ENCODE measurements around the gene RGP1.
A peak's percentile ranks its signal among the peaks of the same experiment; 100 is the strongest.

Gene RGP1

GRCh38 chr9:35723426-35723825 is 25.7 kb upstream of the RGP1 start:
- DNase-seq: no peak

GRCh38 chr9:35723908-35724307 is 25.2 kb upstream of the RGP1 start:
- DNase-seq: no peak

DNA sequence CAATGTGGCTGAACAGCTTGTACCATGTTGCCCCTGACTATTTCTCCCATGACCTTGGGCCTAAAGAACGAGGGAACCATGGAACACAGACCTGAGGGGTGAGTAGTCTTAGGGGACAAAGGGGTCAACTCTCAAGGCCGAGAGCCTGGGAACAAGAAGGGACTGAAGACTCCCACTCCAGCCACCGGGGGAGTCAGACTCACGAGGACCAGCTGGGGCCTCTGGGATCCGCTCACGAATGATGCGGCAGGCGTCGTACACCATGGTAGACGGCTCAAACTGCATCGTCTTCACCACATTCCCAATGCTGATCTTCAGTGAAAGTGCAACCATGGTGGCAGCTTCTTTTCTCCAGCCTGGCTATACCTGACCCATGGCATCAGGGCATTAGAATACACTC is 23.7 kb upstream of the RGP1 start:
- DNase-seq: no peak

DNA sequence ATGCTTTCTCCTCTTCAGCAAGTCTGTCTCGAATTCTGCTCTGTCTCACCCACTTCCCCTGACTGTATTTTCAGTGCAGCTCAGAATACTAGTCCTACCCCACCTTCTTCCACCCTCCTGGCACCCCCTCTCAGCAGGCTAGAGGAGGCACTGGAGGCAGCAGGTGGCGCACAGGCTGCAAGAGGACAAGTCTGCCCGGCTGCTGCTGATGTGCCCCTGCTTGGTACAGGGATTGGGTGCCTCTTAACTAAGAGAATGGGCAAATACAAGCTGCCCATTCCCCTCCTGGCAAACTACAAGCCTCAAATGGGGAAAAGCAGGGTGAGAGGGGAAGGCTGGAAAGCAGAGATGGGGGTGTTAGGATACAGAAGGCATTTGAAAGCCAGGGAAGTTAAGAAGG is 22.2 kb upstream of the RGP1 start:
- peak; percentile 36 for DNase-seq

DNA sequence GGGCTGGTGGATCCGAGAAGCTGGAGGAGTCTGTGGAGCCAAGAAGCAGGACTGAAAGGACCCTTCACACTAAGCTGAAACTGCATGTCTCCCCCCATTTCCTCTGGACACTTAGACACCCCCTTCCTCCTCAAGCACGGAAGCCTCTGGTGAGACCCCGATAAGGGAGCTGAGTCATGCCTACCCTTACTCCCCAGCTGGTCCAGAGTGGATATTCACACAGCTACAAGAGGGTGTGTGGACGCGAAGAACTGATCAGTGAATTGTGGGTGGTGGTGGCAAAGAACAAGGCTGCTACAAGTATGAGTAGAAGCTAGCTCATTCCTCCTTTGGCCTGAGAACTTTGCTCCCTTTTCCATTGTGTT is 21.4 kb upstream of the RGP1 start:
- no peak for DNase-seq

- peak; percentile 47 for DNase-seq
Observed at GRCh38 chr9:35728041-35728971, 20.8 kb upstream of the RGP1 start.

GRCh38 chr9:35729101-35729500 is 20.0 kb upstream of the RGP1 start:
- no peak for DNase-seq

GRCh38 chr9:35729700-35730485 is 19.2 kb upstream of the RGP1 start:
- peak; percentile 56 for DNase-seq

GRCh38 chr9:35730486-35730854 is 18.6 kb upstream of the RGP1 start:
- DNase-seq: no peak

- no peak for DNase-seq
Observed at GRCh38 chr9:35731415-35732184, 17.5 kb upstream of the RGP1 start.

DNA sequence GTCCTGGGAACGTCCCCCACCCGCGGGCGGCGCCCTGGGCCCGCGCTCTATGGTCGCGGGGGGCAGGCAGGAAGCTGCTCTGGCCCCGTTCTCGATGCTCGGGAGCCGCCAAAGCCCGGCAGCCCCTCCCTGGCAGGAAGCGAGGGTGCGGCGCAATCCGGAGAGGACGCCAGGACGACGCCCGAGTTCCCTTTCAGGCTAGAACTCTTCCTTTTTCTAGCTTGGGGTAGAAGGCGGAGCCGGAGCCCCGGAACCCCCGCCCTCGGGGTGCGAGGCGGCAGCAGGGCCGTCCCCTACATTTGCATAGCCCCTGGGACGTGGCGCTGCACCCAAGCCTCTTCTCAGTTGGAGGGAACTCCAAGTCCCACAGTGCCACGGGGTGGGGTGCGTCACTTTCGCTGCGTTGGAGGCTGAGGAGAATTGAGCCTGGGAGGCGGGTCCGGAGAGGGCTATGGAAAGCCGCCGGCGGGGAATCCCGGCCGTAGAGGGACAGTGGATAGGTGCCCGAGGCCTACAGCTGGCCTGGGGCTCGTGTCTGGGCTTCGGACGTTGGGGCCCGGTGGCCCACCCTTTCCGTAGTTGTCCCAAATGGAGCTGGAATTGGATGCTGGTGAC is 16.8 kb upstream of the RGP1 start, which contains the start of the genes CREB3 and TLN1:
CREB3 (plus strand) TSS at position 482 of the 615 bp plus-strand sequence; CDS start at position 589, 107 bp downstream.
TLN1 (minus strand) TSS at position 11 of the 615 bp plus-strand sequence. CDS start 6,501 bp downstream, outside the sequence.
- peak; percentile 98 for DNase-seq

DNA sequence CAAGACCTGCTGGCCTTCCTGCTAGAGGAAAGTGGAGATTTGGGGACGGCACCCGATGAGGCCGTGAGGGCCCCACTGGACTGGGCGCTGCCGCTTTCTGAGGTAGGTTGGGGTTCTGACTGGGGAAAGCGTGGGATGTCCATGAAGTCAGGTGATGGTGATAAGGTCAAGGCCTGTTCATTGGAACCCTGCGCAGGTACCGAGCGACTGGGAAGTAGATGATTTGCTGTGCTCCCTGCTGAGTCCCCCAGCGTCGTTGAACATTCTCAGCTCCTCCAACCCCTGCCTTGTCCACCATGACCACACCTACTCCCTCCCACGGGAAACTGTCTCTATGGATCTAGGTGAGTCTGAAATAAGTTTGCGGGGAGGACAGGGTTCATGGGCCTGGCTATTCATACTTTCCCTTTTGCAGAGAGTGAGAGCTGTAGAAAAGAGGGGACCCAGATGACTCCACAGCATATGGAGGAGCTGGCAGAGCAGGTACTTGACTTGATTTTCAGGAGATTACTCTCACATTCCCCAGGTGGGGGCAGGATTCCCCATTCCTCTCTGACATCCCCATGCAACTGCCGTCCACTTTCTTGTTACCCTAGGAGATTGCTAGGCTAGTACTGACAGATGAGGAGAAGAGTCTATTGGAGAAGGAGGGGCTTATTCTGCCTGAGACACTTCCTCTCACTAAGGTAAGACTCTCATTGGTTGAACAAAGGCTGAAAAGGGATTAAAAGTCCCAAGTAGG is 16.1 kb upstream of the RGP1 start:
- DNase-seq: peak; percentile 43

DNA sequence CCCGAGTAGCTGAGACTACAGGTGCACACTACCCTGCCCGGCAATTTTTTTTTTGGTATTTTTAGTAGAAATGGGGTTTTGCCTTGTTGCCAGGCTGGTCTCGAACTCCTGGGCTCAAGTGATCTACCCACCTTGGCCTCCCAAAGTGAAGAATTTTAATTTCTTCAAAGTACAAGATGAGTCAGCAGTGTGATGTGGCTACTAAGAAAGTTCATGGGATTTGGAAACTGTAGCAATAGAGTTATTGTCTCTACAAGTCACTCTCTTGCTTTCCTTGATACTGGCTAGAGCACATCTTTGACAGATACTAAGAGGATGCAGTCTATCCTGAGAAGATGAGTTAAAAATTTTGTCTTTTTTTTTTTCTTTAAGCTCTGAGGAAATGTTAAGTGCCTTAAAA is 15.0 kb upstream of the RGP1 start:
- DNase-seq: no peak

DNA sequence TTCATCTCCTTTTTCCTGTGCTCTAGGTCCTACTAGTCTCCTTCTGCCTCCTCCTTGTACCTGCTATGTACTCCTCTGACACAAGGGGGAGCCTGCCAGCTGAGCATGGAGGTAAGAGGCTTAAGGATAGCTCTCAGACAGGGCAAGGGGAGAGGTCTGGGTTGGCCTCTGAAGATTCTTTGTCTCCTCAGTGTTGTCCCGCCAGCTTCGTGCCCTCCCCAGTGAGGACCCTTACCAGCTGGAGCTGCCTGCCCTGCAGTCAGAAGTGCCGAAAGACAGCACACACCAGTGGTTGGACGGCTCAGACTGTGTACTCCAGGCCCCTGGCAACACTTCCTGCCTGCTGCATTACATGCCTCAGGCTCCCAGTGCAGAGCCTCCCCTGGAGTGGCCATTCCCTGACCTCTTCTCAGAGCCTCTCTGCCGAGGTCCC is 12.9 kb upstream of the RGP1 start:
- DNase-seq: peak; percentile 82

DNA sequence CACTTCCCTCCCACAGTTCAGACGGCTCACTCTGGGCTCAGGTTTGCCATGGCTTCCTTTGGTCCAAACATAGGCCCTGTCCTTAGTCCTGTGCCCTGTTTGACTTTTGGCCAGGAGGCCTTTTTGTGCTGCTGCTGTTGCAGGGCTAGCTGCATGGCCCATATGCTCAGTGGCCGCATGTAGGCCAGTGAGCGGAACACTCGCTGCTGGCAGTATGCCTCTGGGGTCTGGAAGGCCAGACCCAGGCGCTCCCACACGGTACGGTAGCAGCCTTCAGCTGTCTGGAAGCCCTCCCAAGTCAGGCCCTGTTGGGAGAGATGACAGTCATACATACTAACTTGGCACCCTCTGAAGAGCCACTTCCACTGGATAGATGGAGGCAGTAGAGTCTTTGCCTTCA is 11.9 kb upstream of the RGP1 start:
- no peak for DNase-seq

DNA sequence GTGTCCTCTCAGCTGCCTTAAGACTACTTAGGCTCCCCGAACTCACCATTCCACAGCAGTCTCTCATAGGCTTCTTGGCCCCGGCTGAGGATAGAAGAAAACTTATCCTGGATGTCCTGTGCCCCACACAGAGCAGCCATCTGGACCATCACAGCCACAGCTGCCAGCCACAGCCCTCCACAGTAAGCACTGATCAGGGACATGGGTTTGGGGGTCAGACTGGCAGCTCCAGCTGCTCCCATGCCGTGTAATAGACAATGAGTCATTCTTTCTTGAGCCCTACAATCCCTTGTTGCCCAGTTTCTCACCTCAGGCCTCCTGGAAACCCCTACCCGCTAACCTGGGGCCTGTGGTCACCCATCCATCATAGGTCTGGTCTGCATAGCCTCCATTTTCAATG is 10.9 kb upstream of the RGP1 start:
- DNase-seq: no peak

- no peak for DNase-seq
Observed at GRCh38 chr9:35738924-35739323, 10.2 kb upstream of the RGP1 start.

GRCh38 chr9:35740243-35740642 is 8.8 kb upstream of the RGP1 start:
- no peak for DNase-seq

- peak; percentile 15 for DNase-seq
Observed at GRCh38 chr9:35741740-35742139, 7.3 kb upstream of the RGP1 start.

- no peak for DNase-seq
Observed at GRCh38 chr9:35743452-35743851, 5.6 kb upstream of the RGP1 start.

DNA sequence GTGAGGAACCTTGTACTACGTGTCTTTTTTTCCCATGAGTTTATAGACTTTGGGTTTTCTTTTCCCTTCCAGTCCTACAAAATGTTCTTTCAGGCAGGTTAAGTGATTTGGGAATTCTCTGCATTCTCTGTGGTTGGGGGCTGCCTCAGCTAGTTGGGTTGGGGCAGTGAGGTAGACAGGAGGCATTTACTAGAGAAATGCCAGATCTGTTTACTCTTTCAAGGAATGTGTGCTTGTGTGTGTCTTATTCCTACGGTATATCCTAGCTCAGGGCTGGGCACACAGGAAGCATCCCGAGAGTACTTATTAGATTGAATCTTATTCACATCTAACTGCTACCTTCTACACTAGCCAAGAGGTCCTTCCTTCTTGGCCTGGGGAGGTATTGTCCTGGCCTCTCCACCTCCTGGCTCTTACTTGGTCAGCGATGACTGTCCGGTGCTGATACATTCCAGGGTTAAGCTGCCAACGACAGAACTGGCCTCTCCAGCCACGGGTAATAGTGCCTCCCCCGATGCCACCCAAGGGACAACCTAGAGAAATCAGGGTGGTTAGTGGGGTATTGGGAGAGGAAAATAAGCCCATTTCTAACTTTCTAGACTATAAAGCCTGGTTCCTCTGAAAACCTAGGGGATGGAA is 5.1 kb upstream of the RGP1 start:
- no peak for DNase-seq
